ENCODE results near the gene SRPRB. TPM values are rescaled to one million over a fixed set of nuclear protein-coding genes. Genes with fewer than 3 reads are reported as not detected.

Gene SRPRB
- total RNA-seq: 66.1 and 80.9 TPM in 2 replicates

GRCh38 chr3:133805702-133806475, at the start of gene SRPRB:
SRPRB (plus strand) TSS chr3:133805815; CDS start chr3:133805849, 34 bp downstream.

Other genes with a start within 250 kb of the SRPRB start
- 112 and 166 TPM in 2 replicates for gene CDV3, start 232.1 kb upstream of the SRPRB start, total RNA-seq
- 41.2 and 62.2 TPM in 2 replicates for gene TOPBP1, start 143.9 kb upstream of the SRPRB start, total RNA-seq
- under 0.01 TPM in 2 replicates for gene TF, start 59.4 kb upstream of the SRPRB start, total RNA-seq
- 0.20 and 0.37 TPM in 2 replicates for gene RAB6B, start 90.1 kb downstream of the SRPRB start, total RNA-seq
- gene SLCO2A1, start 224.1 kb downstream of the SRPRB start, total RNA-seq: under 0.01 TPM in 2 replicates